ENCODE measurements around the gene SLC39A1. TPM values are rescaled to one million over a fixed set of nuclear protein-coding genes. Genes with fewer than 3 reads are reported as not detected.

The SLC39A1 gene
- total RNA-seq, 1 donor from 2014 or later = 102 TPM

GRCh38 chr1:153977250-153978240, 14.2 kb upstream of the SLC39A1 start, which contains the start of gene JTB:
Gene JTB (minus strand): TSS chr1:153977674. CDS start chr1:153977252, 422 bp downstream.
- no peak for DNase-seq (ENCODE audit: low read depth, low spot score)

GRCh38 chr1:153976819-153977249, 13.5 kb upstream of the SLC39A1 start:
- DNase-seq (ENCODE audit: low read depth, low spot score) = no peak

DNA sequence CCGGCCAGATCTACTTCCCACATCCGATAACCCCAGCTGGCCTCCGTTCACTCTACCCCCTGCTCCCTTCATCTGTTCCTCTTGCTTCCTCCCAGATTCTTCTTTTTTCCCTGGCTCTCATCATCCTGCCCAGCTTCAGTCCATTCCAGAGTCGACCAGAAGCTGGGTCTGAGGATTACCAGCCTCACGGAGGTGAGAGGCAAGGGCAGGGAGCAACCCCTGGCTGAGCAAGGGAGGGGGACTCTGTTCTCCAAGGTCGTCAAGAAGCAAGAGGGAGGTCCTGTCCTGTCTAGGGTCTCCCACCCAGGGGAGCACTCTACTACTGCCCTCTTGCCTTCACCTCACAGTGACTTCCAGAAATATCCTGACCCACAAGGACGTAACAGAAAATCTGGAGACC, 10.2 kb upstream of the SLC39A1 start:
- DNase-seq (ENCODE audit: low read depth, low spot score) = no peak

GRCh38 chr1:153973071-153973470, 9.7 kb upstream of the SLC39A1 start:
- no peak for DNase-seq (ENCODE audit: low read depth, low spot score)

GRCh38 chr1:153970346-153970745, 7.0 kb upstream of the SLC39A1 start:
- DNase-seq (ENCODE audit: low read depth, low spot score) = no peak

DNA sequence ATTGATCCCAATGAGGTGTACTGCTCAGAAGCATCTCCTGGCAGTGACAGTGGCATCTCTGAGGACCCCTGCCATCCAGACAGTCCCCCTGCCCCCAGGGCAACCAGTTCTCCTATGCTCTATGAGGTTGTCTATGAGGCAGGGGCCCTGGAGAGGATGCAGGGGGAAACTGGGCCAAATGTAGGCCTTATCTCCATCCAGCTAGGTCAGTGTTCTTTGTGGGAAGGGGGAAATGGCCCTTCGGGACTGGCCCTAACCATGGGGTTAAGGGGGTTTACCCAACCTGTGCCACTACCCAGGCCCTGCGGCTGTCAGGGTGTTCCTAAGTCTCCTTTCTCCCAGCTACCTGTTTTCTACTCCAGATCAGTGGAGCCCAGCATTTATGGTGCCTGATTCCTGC, 5.6 kb upstream of the SLC39A1 start:
- no peak for DNase-seq (ENCODE audit: low read depth, low spot score)

DNA sequence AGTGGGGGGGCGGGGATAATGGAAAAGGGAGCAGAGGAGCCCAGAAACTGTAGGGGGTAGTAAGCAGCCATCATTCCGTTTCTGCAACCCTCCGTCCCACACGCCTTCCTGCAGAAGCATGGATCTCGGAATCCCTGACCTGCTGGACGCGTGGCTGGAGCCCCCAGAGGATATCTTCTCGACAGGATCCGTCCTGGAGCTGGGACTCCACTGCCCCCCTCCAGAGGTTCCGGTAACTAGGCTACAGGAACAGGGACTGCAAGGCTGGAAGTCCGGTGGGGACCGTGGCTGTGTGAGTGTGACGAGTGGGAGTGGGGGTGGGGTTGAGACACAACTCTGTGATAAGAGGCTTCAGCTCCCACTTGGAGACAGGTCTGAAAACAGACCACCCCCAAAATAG, 5.1 kb upstream of the SLC39A1 start:
- DNase-seq (ENCODE audit: low read depth, low spot score) = no peak

DNA sequence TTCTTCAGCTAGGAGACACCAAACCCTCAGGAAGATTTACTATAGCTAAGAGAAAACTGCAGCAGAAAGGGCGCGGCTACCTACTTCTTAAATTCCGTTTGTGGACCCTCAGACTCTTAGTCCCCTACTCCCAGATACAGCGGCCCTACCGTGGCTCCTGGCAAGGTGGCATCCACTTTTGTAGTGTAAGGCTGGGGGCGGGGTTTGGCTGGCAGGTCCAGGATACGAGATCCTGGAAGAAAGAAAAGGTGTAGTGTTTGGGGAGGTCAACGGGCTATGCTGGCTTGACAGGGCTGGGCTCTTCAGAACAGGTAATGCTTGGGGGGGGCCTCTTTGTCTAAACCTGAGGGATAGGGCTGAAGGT, 4.6 kb upstream of the SLC39A1 start:
- DNase-seq (ENCODE audit: low read depth, low spot score) = no peak

- peak; percentile 94 for DNase-seq (ENCODE audit: low read depth, low spot score)
These were observed 4.0 kb upstream of the SLC39A1 start, which contains the start of gene CREB3L4 for GRCh38 chr1:153967107-153967999. Gene CREB3L4 (plus strand): TSS chr1:153967902. CDS start chr1:153968526, 624 bp downstream.

DNA sequence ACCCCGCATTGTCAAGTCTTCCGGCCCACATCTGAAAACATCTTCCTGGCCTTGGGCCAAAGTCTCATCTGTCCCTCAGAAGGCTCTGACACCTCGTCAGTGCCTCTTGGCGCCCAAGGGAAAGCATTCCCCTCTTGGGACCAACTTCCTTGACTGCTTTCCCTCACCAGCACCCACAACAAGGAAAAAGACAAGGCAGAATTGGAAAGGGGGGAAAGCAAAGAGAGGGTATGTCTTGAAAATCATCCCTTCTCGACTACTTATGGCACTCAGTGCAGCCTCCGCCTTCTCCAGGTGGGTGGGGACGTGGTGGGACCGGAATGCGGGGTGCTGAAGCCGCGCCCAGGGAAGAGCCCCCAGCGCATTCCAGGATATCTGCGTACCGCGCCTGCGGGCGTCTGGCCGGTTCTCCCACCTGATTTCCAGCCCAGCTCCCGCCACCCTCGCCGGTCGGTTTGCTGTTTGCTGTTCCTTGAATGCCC, 554 bp upstream of the SLC39A1 start:
- DNase-seq (ENCODE audit: low read depth, low spot score) = no peak

DNA sequence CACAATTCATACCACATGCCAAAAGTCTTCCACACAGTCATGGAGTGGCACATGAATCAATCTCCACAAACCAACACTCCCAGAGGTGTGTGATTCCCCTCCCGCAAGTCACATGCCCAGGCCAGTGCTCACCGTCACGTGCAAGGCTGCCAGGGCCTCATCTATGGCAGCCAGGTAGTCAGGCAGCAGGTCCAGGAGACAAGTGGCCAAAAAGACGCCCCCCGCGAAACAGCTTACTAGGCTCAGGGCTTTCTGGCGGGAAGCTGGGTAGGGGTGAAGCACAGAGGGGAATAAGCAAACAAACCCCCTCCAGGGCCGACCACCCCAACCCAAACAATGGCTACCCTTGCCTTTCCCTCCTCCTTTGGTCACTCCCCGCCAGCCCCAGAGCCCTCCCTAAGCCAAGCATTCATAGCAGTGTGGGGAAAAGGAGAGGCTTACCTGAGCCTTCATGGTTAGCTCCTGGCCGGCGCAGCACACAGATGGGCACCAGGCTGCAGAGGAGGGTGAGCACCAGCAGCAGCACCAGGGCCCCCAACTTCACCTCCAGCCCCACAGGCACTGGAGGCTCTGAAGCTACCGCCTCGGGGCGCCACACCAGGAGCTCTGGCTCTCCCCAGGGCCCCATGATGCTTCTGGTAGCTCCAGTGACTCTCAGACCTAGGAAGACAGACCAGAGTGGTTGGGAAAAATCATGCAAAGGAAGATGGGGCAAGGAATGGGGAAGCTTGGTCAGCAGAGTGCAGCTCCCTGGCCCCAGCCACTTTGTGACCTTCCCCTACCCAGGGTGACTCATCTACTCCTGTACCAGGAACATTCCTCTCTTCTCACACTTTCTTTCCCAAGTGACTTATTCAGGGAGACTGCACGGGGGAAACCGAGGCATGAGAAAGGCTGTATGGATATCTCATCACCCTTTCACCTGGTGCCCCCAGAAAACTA, 978 bp downstream of the SLC39A1 start:
- DNase-seq (ENCODE audit: low read depth, low spot score) = no peak

GRCh38 chr1:153961421-153961820, 1.9 kb downstream of the SLC39A1 start:
- DNase-seq (ENCODE audit: low read depth, low spot score) = no peak

DNA sequence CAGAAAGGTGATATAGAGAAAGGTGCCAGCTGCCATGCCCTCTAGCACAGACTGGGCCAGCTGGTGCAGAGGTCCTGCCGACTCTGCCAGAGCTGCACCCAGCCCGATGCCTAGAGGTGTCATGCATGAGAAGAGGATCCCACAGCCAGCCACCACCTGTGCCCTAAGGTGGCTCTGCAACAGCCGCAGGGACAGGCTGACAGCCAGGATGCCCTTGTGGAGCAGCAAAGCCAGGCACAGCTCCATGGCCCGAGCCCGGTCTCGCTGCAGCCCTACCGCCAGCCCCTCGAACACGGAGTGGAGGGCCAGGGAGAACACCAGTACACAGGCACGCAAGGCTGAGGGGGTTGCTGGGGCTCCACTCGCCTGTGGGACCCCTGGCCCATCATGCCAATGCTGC, 3.1 kb downstream of the SLC39A1 start:
- no peak for DNase-seq (ENCODE audit: low read depth, low spot score)

DNA sequence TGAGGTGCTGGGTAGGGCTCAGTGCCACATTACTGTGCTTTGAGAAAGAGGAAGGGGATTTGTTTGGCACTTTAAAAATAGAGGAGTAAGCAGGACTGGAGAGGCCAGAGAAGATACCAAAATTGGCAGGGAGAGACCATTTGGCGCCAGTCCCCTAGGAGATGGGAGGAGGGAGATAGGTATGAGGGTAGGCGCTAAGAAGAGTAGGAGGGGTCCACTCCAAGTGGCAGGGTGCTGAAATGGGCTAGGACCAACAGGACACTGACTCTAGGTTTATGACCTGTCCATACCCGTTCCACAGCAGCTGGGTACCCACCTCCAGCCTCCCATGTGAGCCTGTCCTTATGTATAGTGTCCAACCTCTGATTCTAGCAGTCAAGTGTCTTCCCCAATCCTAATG, 3.9 kb downstream of the SLC39A1 start:
- no peak for DNase-seq (ENCODE audit: low read depth, low spot score)

- DNase-seq (ENCODE audit: low read depth, low spot score) = no peak
These were observed 4.4 kb downstream of the SLC39A1 start for GRCh38 chr1:153958961-153959260.

DNA sequence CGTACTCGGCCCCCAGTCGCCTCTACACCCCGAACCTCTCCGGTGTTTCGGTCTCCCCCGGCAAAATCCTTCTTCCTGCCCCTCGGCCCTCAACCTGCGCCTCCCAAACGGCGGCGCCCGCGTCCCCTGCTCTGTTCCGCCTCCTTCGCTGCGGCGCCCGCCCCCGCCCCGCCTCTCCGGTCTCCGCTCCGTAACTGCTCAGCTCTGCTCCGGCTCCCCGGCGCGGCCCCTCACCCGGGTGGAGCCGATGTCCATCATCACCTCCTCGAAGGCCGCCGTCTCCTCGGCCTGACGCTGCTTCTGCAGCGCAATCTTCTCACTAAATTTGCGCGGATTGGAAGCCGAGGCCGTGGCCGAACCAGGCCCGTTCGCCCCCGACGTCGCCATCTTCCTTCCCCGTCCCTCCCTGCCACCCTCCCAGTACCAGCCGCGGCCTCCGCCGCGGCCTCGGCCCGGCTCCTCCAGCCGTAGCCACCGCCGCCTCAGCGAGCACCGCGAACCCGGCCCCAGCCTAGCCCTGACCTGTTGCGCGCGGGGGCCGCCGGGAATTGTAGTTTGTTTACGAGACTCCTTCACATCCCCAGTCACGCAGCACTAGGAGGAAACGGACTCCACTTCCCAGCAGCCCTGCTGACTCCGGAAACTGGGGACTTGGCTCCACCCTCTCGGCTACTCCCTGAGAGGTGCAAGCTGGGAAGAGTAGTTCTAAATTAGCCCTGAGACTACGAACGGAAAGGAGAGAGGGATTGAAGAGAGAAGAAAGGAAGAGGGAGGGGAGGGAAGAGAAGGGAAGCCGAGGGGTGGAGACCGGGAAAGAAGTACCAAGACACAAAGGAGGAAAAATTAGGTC, 5.0 kb downstream of the SLC39A1 start, which contains the start of gene CRTC2:
Gene CRTC2, minus strand, starts transcription at position 502 of the 850 bp plus-strand sequence. Its CDS starts 115 bp downstream, at position 387.
- DNase-seq (ENCODE audit: low read depth, low spot score) = peak; percentile 94

DNA sequence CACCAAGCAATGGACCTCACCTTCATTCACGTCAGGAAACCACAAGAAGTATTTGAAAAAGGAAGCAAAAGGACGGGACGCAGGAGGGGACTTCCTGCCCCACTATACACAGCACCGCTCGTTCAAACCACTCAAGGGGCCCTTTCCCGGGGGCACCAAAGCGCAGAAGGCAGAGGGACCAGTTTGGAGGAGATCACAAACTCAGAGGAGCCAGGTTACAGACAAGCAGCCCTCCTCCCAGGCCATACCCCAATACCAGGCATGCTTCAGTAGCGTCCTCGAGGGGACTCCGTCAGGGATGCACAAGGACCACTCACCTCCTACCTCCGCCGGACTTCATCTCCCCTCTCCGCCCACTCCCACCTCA, 5.6 kb downstream of the SLC39A1 start:
- DNase-seq (ENCODE audit: low read depth, low spot score) = no peak

DNA sequence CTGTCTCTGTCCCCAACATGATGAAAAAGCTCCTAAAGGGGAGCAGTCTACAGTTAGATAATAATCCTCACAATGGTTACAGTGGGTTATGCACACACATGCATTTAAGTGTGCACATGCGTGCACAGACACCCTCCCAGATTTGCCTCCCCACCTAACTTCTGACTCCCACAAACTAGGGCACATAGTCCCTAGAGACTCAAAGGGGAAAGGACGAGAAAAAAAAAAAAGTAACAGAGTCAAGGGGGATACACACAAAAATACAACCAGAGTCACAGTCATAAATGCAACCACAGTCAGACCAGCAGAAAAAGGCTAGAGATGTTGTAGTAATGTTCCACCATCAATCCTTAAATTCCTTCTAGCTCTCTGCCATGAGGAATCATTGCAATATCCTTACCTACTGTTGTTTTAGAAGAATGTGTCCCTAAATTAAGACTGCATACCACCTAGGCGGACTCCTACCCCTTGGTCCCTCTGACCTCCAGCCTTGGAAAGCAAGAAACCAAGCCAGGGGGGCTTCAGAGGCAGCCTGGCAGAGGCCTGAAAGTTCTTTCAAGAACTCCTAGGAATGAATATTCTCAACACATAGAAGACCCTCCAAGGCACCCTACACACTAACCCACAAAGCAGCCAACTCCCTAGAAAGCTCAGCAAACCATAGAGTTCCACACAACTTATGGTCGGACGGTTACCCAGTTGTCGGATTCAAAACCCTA, 6.2 kb downstream of the SLC39A1 start:
- DNase-seq (ENCODE audit: low read depth, low spot score) = no peak

DNA sequence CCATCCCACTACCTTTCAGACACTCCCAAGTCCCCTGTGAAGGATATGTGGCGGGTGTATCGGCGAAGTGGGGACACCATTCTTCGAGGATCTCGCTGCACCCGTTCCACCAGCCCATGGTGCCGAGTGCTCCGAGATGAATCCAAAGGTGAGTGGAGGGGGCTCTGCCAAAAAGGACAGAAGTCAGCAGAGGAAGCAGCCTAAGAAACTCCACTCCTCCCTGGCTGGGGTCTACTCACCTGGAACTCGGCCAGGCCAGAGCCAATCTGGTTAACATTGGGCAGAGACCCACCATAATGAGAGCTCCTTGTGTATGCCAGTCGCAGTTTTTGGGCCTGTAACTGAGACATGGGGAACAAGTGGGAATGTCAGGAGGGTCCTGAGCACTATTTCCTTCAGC, 8.5 kb downstream of the SLC39A1 start:
- no peak for DNase-seq (ENCODE audit: low read depth, low spot score)
